Liver (tissue), 9 donors: Measurements from ENCODE around the gene RNF225. TPM values are rescaled to one million over a fixed set of nuclear protein-coding genes. Genes with fewer than 3 reads are reported as not detected.
A peak's percentile ranks its signal among the peaks of the same experiment; 100 is the strongest.

ENCODE experiments used
- DNase-seq: peaks from one replicate; pipeline ENCODE4 v3.0.0-alpha.2; 2017; ENCODE audit warnings: low spot score
- H3K27ac ChIP-seq, 2 donors: one replicate each; pipeline ENCODE4 v1.7.0; 2013; ENCODE audit warnings: inconsistent platforms in 2 of 2, low read length in 2 of 2, control low read depth in 1 of 2, low read depth in 1 of 2, mild to moderate bottlenecking in 1 of 2
- H3K27me3 ChIP-seq, 4 donors: one replicate each; pipeline versions ENCODE4 v1.6.1 to v1.7.0; 2013; ENCODE audit warnings: low read length in 3 of 4, inconsistent platforms in 1 of 4, mild to moderate bottlenecking in 1 of 4, moderate library complexity in 1 of 4; ENCODE audit not compliant: control insufficient read depth in 4 of 4, insufficient read depth in 4 of 4
- H3K36me3 ChIP-seq, 4 donors: one replicate each; pipeline versions ENCODE4 v1.6.1 to v1.7.0; 2013; ENCODE audit warnings: low read length in 3 of 4, mild to moderate bottlenecking in 3 of 4, low read depth in 1 of 4, moderate library complexity in 1 of 4; ENCODE audit not compliant: control insufficient read depth in 4 of 4, insufficient read depth in 3 of 4
- H3K4me1 ChIP-seq, 4 donors: one replicate each; pipeline versions ENCODE4 v1.6.1 to v1.7.0; 2013; ENCODE audit warnings: low read length in 3 of 4, mild to moderate bottlenecking in 3 of 4, moderate library complexity in 1 of 4; ENCODE audit not compliant: control insufficient read depth in 4 of 4, insufficient read depth in 4 of 4
- H3K4me3 ChIP-seq, 3 donors: one replicate each; pipeline versions ENCODE4 v1.6.1 to v1.7.0; 2013; ENCODE audit warnings: low read length in 3 of 3, control low read depth in 1 of 3, low read depth in 1 of 3, mild to moderate bottlenecking in 1 of 3
- H3K9ac ChIP-seq, 2 donors: one replicate each; pipeline ENCODE4 v1.7.0; 2013; ENCODE audit warnings: low read length in 2 of 2, mild to moderate bottlenecking in 2 of 2, moderate library complexity in 2 of 2, control low read depth in 1 of 2, low read depth in 1 of 2
- H3K9me3 ChIP-seq, 4 donors: one replicate each; pipeline versions ENCODE4 v1.6.1 to v1.7.0; 2013; ENCODE audit warnings: low read length in 3 of 4; ENCODE audit not compliant: control insufficient read depth in 4 of 4
- CTCF ChIP-seq: fragments of 150-350 bp; IDR thresholded peaks from 2 replicates; pipeline ENCODE4 v1.5.1; 2017; ENCODE audit warnings: improper control_type of control experiment, low read depth, low read length; ENCODE audit not compliant: missing input control
- JUND ChIP-seq, 2 donors: IDR thresholded peaks; 2 replicates each; pipeline ENCODE4 v1.6.1; 2016; ENCODE audit warnings: antibody characterized with exemption in 2 of 2
- MAX ChIP-seq: IDR thresholded peaks from 2 replicates; pipeline ENCODE4 v1.6.1; 2016; ENCODE audit warnings: antibody characterized with exemption
- NR2F2 ChIP-seq: IDR thresholded peaks from 2 replicates; pipeline ENCODE4 v1.6.1; 2016; ENCODE audit warnings: antibody characterized with exemption
- RXRA ChIP-seq, 2 donors: IDR thresholded peaks; 2 replicates each; pipeline ENCODE4 v1.6.1; 2017 to 2018; ENCODE audit warnings: antibody characterized with exemption in 2 of 2, mild to moderate bottlenecking in 1 of 2
- SP1 ChIP-seq: IDR thresholded peaks from 2 replicates; pipeline ENCODE4 v1.6.1; 2018; ENCODE audit warnings: antibody characterized with exemption, mild to moderate bottlenecking
- TAF1 ChIP-seq: conservative IDR thresholded peaks from 2 replicates; pipeline ENCODE4 v1.6.1; 2016; ENCODE audit warnings: antibody characterized with exemption, mild to moderate bottlenecking
- YY1 ChIP-seq: IDR thresholded peaks from 2 replicates; pipeline ENCODE4 v1.6.1; 2016; ENCODE audit warnings: antibody characterized with exemption, mild to moderate bottlenecking
- WGBS: extraction: QIAGEN DNeasy Blood & Tissue Kit; methylation state at CpG from one replicate; pipeline ENCODE4 v1.1.7; 2013; 5-methylcytosine and 5-hydroxymethylcytosine counted together
- polyA plus RNA-seq, 2 donors: library from polyadenylated mRNA; stranded (reverse) in 1 of 2; unstranded in 1 of 2; fragments of 200-250 nt in 1 of 2; fragments of >200 nt in 1 of 2; fragmentation: Nextera tagmentation in 1 of 2; extraction: Ambion mirVana in 1 of 2; gene quantifications; one replicate each; pipeline versions ENCODE4 v1.2.1 to v1.2.3, GENCODE V29; 2013 to 2015
- total RNA-seq, 2 donors: library from RNA; depleted of rRNA; stranded (reverse); fragments of >200 nt; gene quantifications; one replicate each; pipeline ENCODE4 v1.2.3, GENCODE V29; 2014
- TF ChIP-seq, protein P1 (sequence below): IDR thresholded peaks from 2 replicates; pipeline ENCODE4 v1.6.1; 2016; ENCODE audit warnings: antibody characterized with exemption
- TF ChIP-seq, protein P2 (sequence below): IDR thresholded peaks from 2 replicates; pipeline ENCODE4 v1.6.1; 2016; ENCODE audit warnings: antibody characterized with exemption, mild to moderate bottlenecking
- donor health status: healthy.
- donor health status: healthy.
- donor health status: healthy.
- donor health status: healthy.
- donor health status: healthy.

RNF225 gene
- total and polyA plus RNA-seq, 4 donors: not detected

DNA sequence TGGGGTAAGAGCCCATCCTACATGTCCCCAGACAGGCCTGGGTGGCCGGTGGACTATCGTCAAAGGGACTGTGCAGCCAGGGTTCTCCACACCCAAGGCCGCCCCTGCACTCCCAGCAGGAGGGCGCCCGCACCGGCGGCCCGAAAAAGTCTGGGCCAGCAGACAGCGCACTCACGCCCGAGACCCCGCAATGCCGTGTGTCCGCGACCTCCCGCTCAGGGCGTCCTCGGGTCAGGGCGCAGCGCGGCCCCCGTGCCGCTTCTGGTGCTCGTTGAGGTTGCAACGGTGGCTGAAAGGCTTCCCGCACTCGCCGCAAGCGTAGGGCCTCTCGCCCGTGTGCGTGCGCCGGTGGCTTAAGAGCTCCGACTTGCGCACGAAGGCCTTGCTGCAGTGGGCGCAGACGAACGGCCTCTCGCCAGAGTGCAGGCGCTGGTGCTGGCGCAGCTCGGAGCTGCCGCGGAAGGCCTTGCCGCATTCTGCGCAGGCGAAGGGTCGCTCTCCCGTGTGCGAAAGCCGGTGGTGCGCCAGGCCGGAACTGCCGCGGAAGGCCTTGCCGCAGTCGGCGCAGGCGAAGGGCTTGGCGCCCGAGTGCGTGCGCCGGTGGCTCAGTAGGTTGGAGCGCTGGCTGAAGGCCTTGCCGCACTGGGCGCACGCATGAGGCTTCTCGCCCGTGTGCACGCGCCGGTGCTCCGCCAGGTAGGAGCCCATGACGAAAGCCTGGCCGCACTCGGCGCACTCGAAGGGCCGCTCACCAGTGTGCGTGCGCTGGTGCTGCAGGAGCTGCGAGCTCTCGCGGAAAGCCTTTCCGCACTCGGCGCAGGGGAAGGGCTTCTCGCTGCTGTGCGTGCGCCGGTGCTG, 39.3 kb upstream of the RNF225 start:
- TF ChIP-seq TAF1 (no peak), RXRA (IDR thresholded peaks at IDR 0.05) (no peak)
- WGBS: 63% methylated on average over 94 of the region's 94 CpGs
- H3K4me3 ChIP-seq: peak overlapping the region in 1 of 3 donors; percentile 13
- no peak overlapping the region for H3K9ac ChIP-seq
- H3K36me3 ChIP-seq: no peaks in the 10 kb centered on the region
- H3K27me3 ChIP-seq: no peaks in the 10 kb centered on the region
- DNase-seq: no peak
- peaks cover 17 to 56% (median 40%) of the 10 kb centered on the region in 4 donors for H3K4me1 ChIP-seq
- H3K9me3 ChIP-seq: no peaks in the 10 kb centered on the region
- peak overlapping the region in 1 of 2 donors; percentile 43 for H3K27ac ChIP-seq

DNA sequence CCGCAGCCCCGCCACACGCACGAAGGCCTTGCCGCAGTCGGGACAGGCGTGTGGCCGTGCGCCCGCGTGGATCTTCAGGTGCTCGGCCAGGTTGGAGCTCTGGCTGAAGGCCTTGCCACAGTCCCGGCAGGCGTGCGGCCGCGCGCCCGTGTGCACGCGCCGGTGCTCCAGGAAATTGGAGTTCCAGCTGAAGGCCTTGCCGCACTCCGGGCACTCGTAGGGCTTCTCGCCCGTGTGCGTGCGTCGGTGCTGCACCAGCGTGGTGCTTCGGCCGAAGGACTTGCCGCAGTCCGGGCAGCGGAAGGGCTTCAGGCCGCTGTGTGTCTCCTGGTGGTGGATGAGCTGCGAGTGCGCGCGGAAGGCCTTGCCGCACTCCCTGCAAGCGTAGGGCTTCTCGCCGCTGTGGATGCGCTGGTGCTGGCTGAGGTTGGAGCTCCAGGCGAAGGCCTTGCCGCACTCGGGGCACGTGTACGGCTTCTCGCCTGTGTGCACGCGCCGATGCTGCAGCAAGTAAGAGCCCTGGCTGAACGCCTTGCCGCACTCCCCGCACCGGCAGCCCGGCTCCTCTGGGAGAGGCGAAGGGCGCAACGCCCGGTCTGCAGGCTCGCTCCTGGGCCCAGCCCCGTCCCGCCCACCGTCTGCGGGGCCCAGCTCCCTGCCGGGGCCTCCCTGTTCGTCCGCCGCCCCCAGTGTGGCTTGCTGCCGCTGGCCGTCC, 38.5 kb upstream of the RNF225 start:
- Histone ChIP-seq H3K27me3 (no peaks in the 10 kb centered on the region), H3K27ac (no peak overlapping the region), H3K4me3 (peak overlapping the region in 1 of 3 donors; percentile 13), H3K9ac (no peak overlapping the region), H3K36me3 (no peaks in the 10 kb centered on the region), H3K4me1 (peaks cover 20 to 54% (median 40%) of the 10 kb centered on the region in 4 donors), H3K9me3 (no peaks in the 10 kb centered on the region)
- WGBS: 68% methylated on average over 75 of the region's 75 CpGs
- DNase-seq: no peak
- TF ChIP-seq, protein P1, sequence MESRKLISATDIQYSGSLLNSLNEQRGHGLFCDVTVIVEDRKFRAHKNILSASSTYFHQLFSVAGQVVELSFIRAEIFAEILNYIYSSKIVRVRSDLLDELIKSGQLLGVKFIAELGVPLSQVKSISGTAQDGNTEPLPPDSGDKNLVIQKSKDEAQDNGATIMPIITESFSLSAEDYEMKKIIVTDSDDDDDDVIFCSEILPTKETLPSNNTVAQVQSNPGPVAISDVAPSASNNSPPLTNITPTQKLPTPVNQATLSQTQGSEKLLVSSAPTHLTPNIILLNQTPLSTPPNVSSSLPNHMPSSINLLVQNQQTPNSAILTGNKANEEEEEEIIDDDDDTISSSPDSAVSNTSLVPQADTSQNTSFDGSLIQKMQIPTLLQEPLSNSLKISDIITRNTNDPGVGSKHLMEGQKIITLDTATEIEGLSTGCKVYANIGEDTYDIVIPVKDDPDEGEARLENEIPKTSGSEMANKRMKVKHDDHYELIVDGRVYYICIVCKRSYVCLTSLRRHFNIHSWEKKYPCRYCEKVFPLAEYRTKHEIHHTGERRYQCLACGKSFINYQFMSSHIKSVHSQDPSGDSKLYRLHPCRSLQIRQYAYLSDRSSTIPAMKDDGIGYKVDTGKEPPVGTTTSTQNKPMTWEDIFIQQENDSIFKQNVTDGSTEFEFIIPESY: no peak

DNA sequence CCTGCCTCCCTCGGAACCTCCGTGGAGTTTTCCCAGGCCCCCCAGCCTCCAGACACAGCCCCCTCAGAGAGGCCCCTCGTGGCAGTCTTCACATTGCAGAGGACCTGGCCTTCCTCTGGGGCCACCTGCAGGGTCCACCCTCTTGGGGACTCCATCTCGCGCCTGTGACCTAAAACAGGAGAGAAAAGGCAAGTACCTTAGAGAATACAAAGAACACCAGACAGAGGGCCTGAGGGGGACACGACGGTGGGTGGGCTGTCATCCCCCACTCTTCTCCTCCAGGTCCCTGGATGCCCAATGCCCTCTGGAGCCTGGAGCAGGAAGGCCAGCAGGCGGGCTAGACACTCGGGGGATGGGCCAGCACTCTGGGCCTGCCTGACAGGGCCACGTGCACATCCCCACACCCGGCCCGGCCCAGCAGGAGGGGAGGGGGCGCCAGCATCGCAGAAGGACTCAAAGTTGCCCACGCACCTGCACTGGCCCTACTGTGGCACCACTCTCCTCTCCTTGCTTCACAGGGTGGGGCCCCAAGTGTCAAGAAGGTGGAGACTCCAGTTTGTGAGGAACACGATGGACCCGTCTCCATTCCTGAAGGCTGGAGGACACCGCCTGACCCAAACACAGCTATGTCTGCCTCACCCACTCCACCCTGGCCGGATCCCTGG, 37.8 kb upstream of the RNF225 start:
- Histone ChIP-seq H3K9me3 (no peaks in the 10 kb centered on the region), H3K9ac (no peak overlapping the region), H3K27ac (no peak overlapping the region), H3K36me3 (no peaks in the 10 kb centered on the region), H3K4me1 (peaks cover 21 to 48% (median 36%) of the 10 kb centered on the region in 4 donors), H3K4me3 (no peak overlapping the region), H3K27me3 (no peaks in the 10 kb centered on the region)
- no peak for TF ChIP-seq SP1
- TF ChIP-seq CTCF: no peak
- TF ChIP-seq, protein P1: no peak
- TF ChIP-seq, protein P2, sequence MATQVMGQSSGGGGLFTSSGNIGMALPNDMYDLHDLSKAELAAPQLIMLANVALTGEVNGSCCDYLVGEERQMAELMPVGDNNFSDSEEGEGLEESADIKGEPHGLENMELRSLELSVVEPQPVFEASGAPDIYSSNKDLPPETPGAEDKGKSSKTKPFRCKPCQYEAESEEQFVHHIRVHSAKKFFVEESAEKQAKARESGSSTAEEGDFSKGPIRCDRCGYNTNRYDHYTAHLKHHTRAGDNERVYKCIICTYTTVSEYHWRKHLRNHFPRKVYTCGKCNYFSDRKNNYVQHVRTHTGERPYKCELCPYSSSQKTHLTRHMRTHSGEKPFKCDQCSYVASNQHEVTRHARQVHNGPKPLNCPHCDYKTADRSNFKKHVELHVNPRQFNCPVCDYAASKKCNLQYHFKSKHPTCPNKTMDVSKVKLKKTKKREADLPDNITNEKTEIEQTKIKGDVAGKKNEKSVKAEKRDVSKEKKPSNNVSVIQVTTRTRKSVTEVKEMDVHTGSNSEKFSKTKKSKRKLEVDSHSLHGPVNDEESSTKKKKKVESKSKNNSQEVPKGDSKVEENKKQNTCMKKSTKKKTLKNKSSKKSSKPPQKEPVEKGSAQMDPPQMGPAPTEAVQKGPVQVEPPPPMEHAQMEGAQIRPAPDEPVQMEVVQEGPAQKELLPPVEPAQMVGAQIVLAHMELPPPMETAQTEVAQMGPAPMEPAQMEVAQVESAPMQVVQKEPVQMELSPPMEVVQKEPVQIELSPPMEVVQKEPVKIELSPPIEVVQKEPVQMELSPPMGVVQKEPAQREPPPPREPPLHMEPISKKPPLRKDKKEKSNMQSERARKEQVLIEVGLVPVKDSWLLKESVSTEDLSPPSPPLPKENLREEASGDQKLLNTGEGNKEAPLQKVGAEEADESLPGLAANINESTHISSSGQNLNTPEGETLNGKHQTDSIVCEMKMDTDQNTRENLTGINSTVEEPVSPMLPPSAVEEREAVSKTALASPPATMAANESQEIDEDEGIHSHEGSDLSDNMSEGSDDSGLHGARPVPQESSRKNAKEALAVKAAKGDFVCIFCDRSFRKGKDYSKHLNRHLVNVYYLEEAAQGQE: no peak
- TF ChIP-seq JUND (IDR thresholded peaks at IDR 0.05): no peak
- TF ChIP-seq MAX: no peak
- no peak for TF ChIP-seq NR2F2
- no peak for TF ChIP-seq YY1
- WGBS: 85% methylated on average over 19 of the region's 19 CpGs
- DNase-seq: no peak
